ENCODE results near the gene AJM1. TPM values are rescaled to one million over a fixed set of nuclear protein-coding genes. Genes with fewer than 3 reads are reported as not detected.
A peak's percentile ranks its signal among the peaks of the same experiment; 100 is the strongest.

The AJM1 gene
- total RNA-seq, 1 experiment from 2014 or later: 2.9 TPM

- Mint-ChIP-seq H3K36me3 (ENCODE audit: insufficient read depth, unreplicated experiment) (peaks cover 18% of the 10 kb centered on the region), H3K27me3 (ENCODE audit: unreplicated experiment) (no peaks in the 10 kb centered on the region), H3K4me1 (ENCODE audit: low read depth, unreplicated experiment) (no peaks in the 10 kb centered on the region), H3K4me3 (ENCODE audit: low read depth, unreplicated experiment) (no peak overlapping the region), H3K9me3 (ENCODE audit: low read depth, unreplicated experiment) (no peaks in the 10 kb centered on the region), H3K27ac (ENCODE audit: unreplicated experiment) (no peak overlapping the region)
- TF ChIP-seq, protein P1, sequence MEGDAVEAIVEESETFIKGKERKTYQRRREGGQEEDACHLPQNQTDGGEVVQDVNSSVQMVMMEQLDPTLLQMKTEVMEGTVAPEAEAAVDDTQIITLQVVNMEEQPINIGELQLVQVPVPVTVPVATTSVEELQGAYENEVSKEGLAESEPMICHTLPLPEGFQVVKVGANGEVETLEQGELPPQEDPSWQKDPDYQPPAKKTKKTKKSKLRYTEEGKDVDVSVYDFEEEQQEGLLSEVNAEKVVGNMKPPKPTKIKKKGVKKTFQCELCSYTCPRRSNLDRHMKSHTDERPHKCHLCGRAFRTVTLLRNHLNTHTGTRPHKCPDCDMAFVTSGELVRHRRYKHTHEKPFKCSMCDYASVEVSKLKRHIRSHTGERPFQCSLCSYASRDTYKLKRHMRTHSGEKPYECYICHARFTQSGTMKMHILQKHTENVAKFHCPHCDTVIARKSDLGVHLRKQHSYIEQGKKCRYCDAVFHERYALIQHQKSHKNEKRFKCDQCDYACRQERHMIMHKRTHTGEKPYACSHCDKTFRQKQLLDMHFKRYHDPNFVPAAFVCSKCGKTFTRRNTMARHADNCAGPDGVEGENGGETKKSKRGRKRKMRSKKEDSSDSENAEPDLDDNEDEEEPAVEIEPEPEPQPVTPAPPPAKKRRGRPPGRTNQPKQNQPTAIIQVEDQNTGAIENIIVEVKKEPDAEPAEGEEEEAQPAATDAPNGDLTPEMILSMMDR (IDR thresholded peaks at IDR 0.05; ENCODE audit: unreplicated experiment): peak; percentile 21
- BruUV-seq (replicated peaks): no TSS peak
- CTCF ChIA-PET: no interaction called here
- DNase-seq: no peak
- intact Hi-C loops (cut with micrococcal nuclease; ENCODE audit: unreplicated experiment): no loop called here
Observed at GRCh38 chr9:136856541-136857141, 14.4 kb downstream of the AJM1 start.

DNA sequence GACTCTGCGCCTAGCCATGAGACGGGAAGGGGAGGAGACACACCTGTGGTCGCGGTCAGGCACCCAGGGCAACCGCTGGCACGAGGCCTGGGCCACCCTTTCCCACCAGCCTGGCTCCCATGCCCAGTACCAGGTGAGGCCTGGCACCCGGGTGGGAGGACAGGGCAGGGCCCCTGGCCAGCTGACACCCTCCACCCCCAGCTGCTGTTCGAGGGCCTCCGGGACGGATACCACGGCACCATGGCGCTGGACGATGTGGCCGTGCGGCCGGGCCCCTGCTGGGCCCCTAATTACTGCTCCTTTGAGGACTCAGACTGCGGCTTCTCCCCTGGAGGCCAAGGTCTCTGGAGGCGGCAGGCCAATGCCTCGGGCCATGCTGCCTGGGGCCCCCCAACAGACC, 14.9 kb downstream of the AJM1 start:
- TF ChIP-seq, protein P1 (IDR thresholded peaks at IDR 0.05; ENCODE audit: unreplicated experiment): no peak
- BruUV-seq (replicated peaks): no TSS peak
- Mint-ChIP-seq H3K27me3 (ENCODE audit: unreplicated experiment) (no peaks in the 10 kb centered on the region), H3K4me3 (ENCODE audit: low read depth, unreplicated experiment) (no peak overlapping the region), H3K9me3 (ENCODE audit: low read depth, unreplicated experiment) (no peaks in the 10 kb centered on the region), H3K36me3 (ENCODE audit: insufficient read depth, unreplicated experiment) (peaks cover 19% of the 10 kb centered on the region), H3K27ac (ENCODE audit: unreplicated experiment) (no peak overlapping the region), H3K4me1 (ENCODE audit: low read depth, unreplicated experiment) (no peaks in the 10 kb centered on the region)
- DNase-seq: no peak
- CTCF ChIA-PET: no interaction called here
- intact Hi-C loops (cut with micrococcal nuclease; ENCODE audit: unreplicated experiment): no loop called here

GRCh38 chr9:136857581-136858412, 15.5 kb downstream of the AJM1 start:
- Mint-ChIP-seq H3K27me3 (ENCODE audit: unreplicated experiment) (no peaks in the 10 kb centered on the region), H3K9me3 (ENCODE audit: low read depth, unreplicated experiment) (no peaks in the 10 kb centered on the region), H3K36me3 (ENCODE audit: insufficient read depth, unreplicated experiment) (peaks cover 23% of the 10 kb centered on the region), H3K4me3 (ENCODE audit: low read depth, unreplicated experiment) (no peak overlapping the region), H3K4me1 (ENCODE audit: low read depth, unreplicated experiment) (no peaks in the 10 kb centered on the region), H3K27ac (ENCODE audit: unreplicated experiment) (no peak overlapping the region)
- intact Hi-C loops (cut with micrococcal nuclease; ENCODE audit: unreplicated experiment): no loop called here
- BruUV-seq (replicated peaks): no TSS peak
- DNase-seq: no peak
- TF ChIP-seq, protein P1 (IDR thresholded peaks at IDR 0.05; ENCODE audit: unreplicated experiment): no peak
- CTCF ChIA-PET: no interaction called here

DNA sequence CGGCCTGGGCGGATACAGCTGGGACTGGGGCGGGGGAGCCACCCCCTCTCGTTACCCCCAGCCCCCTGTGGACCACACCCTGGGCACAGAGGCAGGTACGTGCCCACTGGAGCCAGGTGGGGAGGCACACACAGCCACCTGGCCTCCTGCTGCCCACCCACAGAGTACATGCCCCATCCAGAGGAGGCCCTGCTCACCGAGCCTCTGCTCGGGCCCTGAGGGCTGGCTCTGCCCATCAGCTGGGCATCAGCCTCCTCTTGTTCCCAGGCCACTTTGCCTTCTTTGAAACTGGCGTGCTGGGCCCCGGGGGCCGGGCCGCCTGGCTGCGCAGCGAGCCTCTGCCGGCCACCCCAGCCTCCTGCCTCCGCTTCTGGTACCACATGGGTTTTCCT, 16.2 kb downstream of the AJM1 start:
- Mint-ChIP-seq H3K4me1 (ENCODE audit: low read depth, unreplicated experiment) (no peaks in the 10 kb centered on the region), H3K4me3 (ENCODE audit: low read depth, unreplicated experiment) (no peak overlapping the region), H3K9me3 (ENCODE audit: low read depth, unreplicated experiment) (no peaks in the 10 kb centered on the region), H3K27ac (ENCODE audit: unreplicated experiment) (no peak overlapping the region), H3K27me3 (ENCODE audit: unreplicated experiment) (no peaks in the 10 kb centered on the region), H3K36me3 (ENCODE audit: insufficient read depth, unreplicated experiment) (peaks cover 20% of the 10 kb centered on the region)
- CTCF ChIA-PET: no interaction called here
- intact Hi-C loops (cut with micrococcal nuclease; ENCODE audit: unreplicated experiment): no loop called here
- no peak for DNase-seq
- TF ChIP-seq, protein P1 (IDR thresholded peaks at IDR 0.05; ENCODE audit: unreplicated experiment): no peak
- no TSS peak for BruUV-seq (replicated peaks)

Measured in Calu3 (cell line).